ENCODE results near the gene PARP6.

Gene PARP6

GRCh38 chr15:72199205-72199515 lies 73.2 kb downstream of the PARP6 start:
- DNase-seq, result no peak

GRCh38 chr15:72198356-72199204 lies 73.8 kb downstream of the PARP6 start:
- no peak for DNase-seq

- no peak for DNase-seq
These were observed 74.6 kb downstream of the PARP6 start, which contains the start of gene GRAMD2A for GRCh38 chr15:72197460-72198355. Gene GRAMD2A (minus strand): TSS chr15:72197787.

- DNase-seq, result no peak
These were observed 75.3 kb downstream of the PARP6 start for GRCh38 chr15:72197041-72197459.

- no peak for DNase-seq
These were observed 75.8 kb downstream of the PARP6 start for GRCh38 chr15:72196409-72197040.

GRCh38 chr15:72195101-72195511 lies 77.2 kb downstream of the PARP6 start:
- DNase-seq, result no peak

GRCh38 chr15:72193836-72194396 lies 78.4 kb downstream of the PARP6 start:
- no peak for DNase-seq

- no peak for DNase-seq
These were observed 79.9 kb downstream of the PARP6 start for GRCh38 chr15:72192416-72192815.
